K562 (cell line): ENCODE measurements around the gene IKBKE.

Source experiments
- CTCF ChIP-seq, 3 experiments: IDR thresholded peaks in 2 of 3; conservative IDR thresholded peaks in 1 of 3; 2 replicates each; pipeline ENCODE4 v1.5.1; 2011 to 2012; ENCODE audit warnings: low read length in 3 of 3, mild to moderate bottlenecking in 3 of 3, control low read depth in 2 of 3, improper control_type of control experiment in 1 of 3, inconsistent platforms in 1 of 3, low read depth in 1 of 3, mixed read lengths in 1 of 3, moderate library complexity in 1 of 3; ENCODE audit not compliant: insufficient read depth in 2 of 3
- MAFG ChIP-seq: fragments of 450-650 bp; conservative IDR thresholded peaks from 2 replicates; pipeline ENCODE4 v1.6.1; 2016; ENCODE audit warnings: missing genetic modification characterization, missing compliant biosample characterization
- ZNF551 ChIP-seq: fragments of 250-450 bp; sonication (Bioruptor Pico); IDR thresholded peaks from 2 replicates; pipeline ENCODE4 v1.5.0; 2021; ENCODE audit warnings: mild to moderate bottlenecking, moderate library complexity

- TF ChIP-seq ZNF551 (CRISPR knock-in tag) (no peak), MAFG (tag) (no peak), CTCF (IDR thresholded peaks at IDR 0.05 in 2 of 3, conservative IDR thresholded peaks at IDR 0.05 in 1 of 3; ENCODE audit: insufficient read depth in 2 of 3, low read depth in 1 of 3, low read length in 3 of 3) (no peak)
These were observed 1.1 kb downstream of the IKBKE start for GRCh38 chr1:206471415-206471801.
